HL-60 (cell line): ENCODE data around the gene CCDC154.

Experiments
- CTCF ChIP-seq: IDR thresholded peaks from one replicate; pipeline ENCODE4 v1.5.1; 2011; ENCODE audit warnings: low read length, control low read depth, inconsistent platforms; ENCODE audit not compliant: insufficient read depth
- GABPA ChIP-seq: IDR thresholded peaks from 2 replicates; pipeline ENCODE4 v1.6.1; 2012; ENCODE audit warnings: low read depth
- POLR2AphosphoS5 ChIP-seq: IDR thresholded peaks from 2 replicates; pipeline ENCODE4 v1.6.1; 2012; ENCODE audit warnings: low read depth
- REST ChIP-seq: IDR thresholded peaks from 2 replicates; pipeline ENCODE4 v1.6.1; 2012; ENCODE audit warnings: low read depth; ENCODE audit not compliant: insufficient replicate concordance
- SPI1 ChIP-seq: IDR thresholded peaks from 2 replicates; pipeline ENCODE4 v1.6.1; 2012; ENCODE audit warnings: low read depth, mild to moderate bottlenecking, borderline replicate concordance

GRCh38 chr16:1443980-1444729 lies at the start of gene CCDC154:
- TF ChIP-seq CTCF = no peak
- TF ChIP-seq SPI1 = no peak
- peak; percentile 48; the same call in 1 of the 2 replicates for TF ChIP-seq POLR2AphosphoS5
- TF ChIP-seq GABPA = no peak
- TF ChIP-seq REST = no peak
